Retina (tissue), 1 donor: ENCODE measurements around the gene CASP5.
"Not testable (repeated sequence)": the region's sequence is repeated elsewhere in the genome, so short reads cannot be mapped to it uniquely, and the experiment has no call there.

Source experiments
- DNase-seq: peaks from one replicate; pipeline ENCODE4 v3.0.0-alpha.2; 2016

The CASP5 gene

GRCh38 chr11:105023003-105023402, at the start of gene CASP5:
TSS of gene CASP5 (minus strand) at chr11:105023168. CDS start at chr11:105023136, 32 bp downstream.
- DNase-seq: no peak

GRCh38 chr11:105072080-105072479, 49.1 kb upstream of the CASP5 start:
- DNase-seq: not testable (repeated sequence)

- no peak for DNase-seq
Measured at GRCh38 chr11:105071089-105071732, 48.2 kb upstream of the CASP5 start.

- no peak for DNase-seq
Measured at GRCh38 chr11:105070306-105070705, 47.3 kb upstream of the CASP5 start.

- DNase-seq: not testable (repeated sequence)
Measured at GRCh38 chr11:105069749-105070148, 46.8 kb upstream of the CASP5 start.

- not testable (repeated sequence) for DNase-seq
Measured at GRCh38 chr11:105063245-105063941, 40.4 kb upstream of the CASP5 start.

- no peak for DNase-seq
Measured at GRCh38 chr11:105057432-105057831, 34.5 kb upstream of the CASP5 start.

GRCh38 chr11:105056446-105056845, 33.5 kb upstream of the CASP5 start:
- DNase-seq: no peak

- DNase-seq: no peak
Measured at GRCh38 chr11:105054723-105055493, 31.9 kb upstream of the CASP5 start.

GRCh38 chr11:105052487-105052886, 29.5 kb upstream of the CASP5 start:
- DNase-seq: no peak

GRCh38 chr11:105051559-105051958, 28.6 kb upstream of the CASP5 start:
- no peak for DNase-seq

GRCh38 chr11:105049481-105049880, 26.5 kb upstream of the CASP5 start:
- DNase-seq: no peak

- DNase-seq: no peak
Measured at GRCh38 chr11:105046898-105047579, 24.1 kb upstream of the CASP5 start.

GRCh38 chr11:105045676-105046296, 22.8 kb upstream of the CASP5 start:
- no peak for DNase-seq

- not testable (repeated sequence) for DNase-seq
Measured at GRCh38 chr11:105044557-105045524, 21.9 kb upstream of the CASP5 start, which contains the start of gene CARD16. TSS of gene CARD16 (minus strand) at chr11:105045335. CDS start at chr11:105045297, 38 bp downstream.

- DNase-seq: no peak
Measured at GRCh38 chr11:105042178-105042577, 19.2 kb upstream of the CASP5 start.

GRCh38 chr11:105040703-105041102, 17.7 kb upstream of the CASP5 start:
- no peak for DNase-seq

GRCh38 chr11:105034813-105035620, 12.0 kb upstream of the CASP5 start, which contains the start of gene CASP1:
TSS of gene CASP1 (minus strand) at chr11:105035144. CDS start at chr11:105035113, 31 bp downstream.
- DNase-seq: no peak

GRCh38 chr11:105034388-105034787, 11.4 kb upstream of the CASP5 start:
- not testable (repeated sequence) for DNase-seq

- DNase-seq: no peak
Measured at GRCh38 chr11:105033781-105034180, 10.8 kb upstream of the CASP5 start.
